PFSK-1 (cell line): ENCODE results near the gene NXPH1.

Experiments used
- FOXP2 ChIP-seq: optimal IDR thresholded peaks from 2 replicates; pipeline ENCODE3; 2011; ENCODE audit warnings: borderline replicate concordance, control low read depth, inconsistent platforms; ENCODE audit not compliant: insufficient read depth; ENCODE audit errors: extremely low read length, extremely low read depth
- POLR2AphosphoS5 ChIP-seq: IDR thresholded peaks from 2 replicates; pipeline ENCODE4 v1.6.1; 2012; ENCODE audit warnings: low read depth, mild to moderate bottlenecking, control low read depth, low read length, moderate library complexity
- REST ChIP-seq, 2 experiments: IDR thresholded peaks; 2 replicates each; pipeline versions ENCODE4 v1.6.1 to v1.8.0; 2011 to 2012; ENCODE audit warnings: low read depth in 2 of 2, low read length in 2 of 2, control low read depth in 1 of 2, inconsistent platforms in 1 of 2, mild to moderate bottlenecking in 1 of 2, moderate library complexity in 1 of 2; ENCODE audit not compliant: insufficient read depth in 1 of 2
- SIN3A ChIP-seq: IDR thresholded peaks from 2 replicates; pipeline ENCODE4 v1.6.1; 2012; ENCODE audit warnings: mild to moderate bottlenecking, low read length, moderate library complexity, borderline replicate concordance; ENCODE audit not compliant: insufficient read depth
- TAF1 ChIP-seq: IDR thresholded peaks from 2 replicates; pipeline ENCODE4 v1.6.1; 2012; ENCODE audit warnings: low read length, control low read depth, borderline replicate concordance; ENCODE audit not compliant: insufficient read depth

GRCh38 chr7:8515640-8516185 is 82.3 kb downstream of the NXPH1 start:
- TF ChIP-seq TAF1 (no peak), POLR2AphosphoS5 (no peak), REST (IDR thresholded peaks at IDR 0.05; ENCODE audit: insufficient read depth in 1 of 2, low read depth in 2 of 2, low read length in 2 of 2) (no peak), SIN3A (no peak), FOXP2 (no peak)
